Hepatocyte (in vitro differentiated cells): Measurements from ENCODE around the gene ZDHHC14. TPM values are rescaled to one million over a fixed set of nuclear protein-coding genes. Genes with fewer than 3 reads are reported as not detected.
A peak's percentile ranks its signal among the peaks of the same experiment; 100 is the strongest.

ENCODE experiments used
- DNase-seq: peaks from one replicate; pipeline ENCODE4 v3.0.0-alpha.2; 2016; ENCODE audit warnings: low spot score
- H2AFZ ChIP-seq: fragments of 200-600 bp; sonication (generic); 2 replicates; pipeline ENCODE4 v1.6.0; 2016; ENCODE audit warnings: antibody characterized with exemption, mild to moderate bottlenecking
- H3K27ac ChIP-seq: fragments of 200-600 bp; sonication (generic); 2 replicates; pipeline ENCODE4 v1.5.1; 2016; ENCODE audit warnings: mild to moderate bottlenecking
- H3K27me3 ChIP-seq: fragments of 200-600 bp; sonication (generic); 2 replicates; pipeline ENCODE4 v1.6.1; 2016
- H3K36me3 ChIP-seq: fragments of 200-600 bp; sonication (generic); replicated peaks from 2 replicates; pipeline ENCODE4 v1.5.1; 2016; ENCODE audit warnings: low read depth; ENCODE audit not compliant: insufficient read depth
- H3K4me1 ChIP-seq: fragments of 200-600 bp; sonication (generic); 2 replicates; pipeline ENCODE4 v1.5.1; 2016; ENCODE audit warnings: mild to moderate bottlenecking, moderate library complexity; ENCODE audit not compliant: insufficient read depth
- H3K4me2 ChIP-seq: fragments of 200-600 bp; sonication (generic); 2 replicates; pipeline ENCODE4 v1.6.0; 2016
- H3K4me3 ChIP-seq: fragments of 200-600 bp; sonication (generic); 2 replicates; pipeline ENCODE4 v1.5.1; 2016; ENCODE audit warnings: mild to moderate bottlenecking
- H3K79me2 ChIP-seq: fragments of 200-600 bp; sonication (generic); 2 replicates; pipeline ENCODE4 v1.6.0; 2017; ENCODE audit warnings: mild to moderate bottlenecking
- H3K9me2 ChIP-seq: fragments of 200-600 bp; sonication (generic); replicated peaks from 2 replicates; pipeline ENCODE4 v1.6.0; 2017; ENCODE audit warnings: mild to moderate bottlenecking; ENCODE audit not compliant: insufficient read depth
- H3K9me3 ChIP-seq: fragments of 200-600 bp; sonication (generic); 2 replicates; pipeline ENCODE4 v1.5.1; 2016; ENCODE audit warnings: low read depth, mild to moderate bottlenecking
- H4K20me1 ChIP-seq: fragments of 200-600 bp; sonication (generic); 2 replicates; pipeline ENCODE4 v1.6.0; 2016; ENCODE audit warnings: mild to moderate bottlenecking; ENCODE audit not compliant: insufficient read depth, poor library complexity, severe bottlenecking
- CTCF ChIP-seq: fragments of 200-600 bp; sonication (generic); IDR thresholded peaks from 2 replicates; pipeline ENCODE4 v1.5.1; 2016; ENCODE audit warnings: antibody characterized with exemption, mild to moderate bottlenecking; ENCODE audit not compliant: poor library complexity
- EZH2 ChIP-seq: fragments of 200-600 bp; sonication (generic); IDR thresholded peaks from 2 replicates; pipeline ENCODE4 v1.6.1; 2016; ENCODE audit warnings: antibody characterized with exemption, mild to moderate bottlenecking, borderline replicate concordance
- EZH2phosphoT487 ChIP-seq: fragments of 200-600 bp; sonication (generic); IDR thresholded peaks from one replicate; pipeline ENCODE4 v1.6.1; 2018; ENCODE audit warnings: antibody characterized with exemption, mild to moderate bottlenecking, low read depth, moderate library complexity; ENCODE audit not compliant: unreplicated experiment, severe bottlenecking
- WGBS: methylation state at CpG from one replicate; pipeline ENCODE4 v1.1.6; 2016; ENCODE audit warnings: low lambda C conversion rate; ENCODE audit errors: missing lambda C conversion rate; 5-methylcytosine and 5-hydroxymethylcytosine counted together
- polyA plus RNA-seq: library from polyadenylated mRNA; unstranded; fragments of >200 nt; fragmentation: Nextera tagmentation; extraction: Ambion mirVana; gene quantifications from 2 replicates; pipeline ENCODE4 v1.2.1, GENCODE V29; 2016
- total RNA-seq: library from RNA; depleted of rRNA; stranded (reverse); fragments of >200 nt; gene quantifications from 2 replicates; pipeline ENCODE4 v1.2.3, GENCODE V29; 2014

Gene ZDHHC14
- total and polyA plus RNA-seq, 2 experiments from 2014 or later, result 11.8 to 25.2 TPM

DNA sequence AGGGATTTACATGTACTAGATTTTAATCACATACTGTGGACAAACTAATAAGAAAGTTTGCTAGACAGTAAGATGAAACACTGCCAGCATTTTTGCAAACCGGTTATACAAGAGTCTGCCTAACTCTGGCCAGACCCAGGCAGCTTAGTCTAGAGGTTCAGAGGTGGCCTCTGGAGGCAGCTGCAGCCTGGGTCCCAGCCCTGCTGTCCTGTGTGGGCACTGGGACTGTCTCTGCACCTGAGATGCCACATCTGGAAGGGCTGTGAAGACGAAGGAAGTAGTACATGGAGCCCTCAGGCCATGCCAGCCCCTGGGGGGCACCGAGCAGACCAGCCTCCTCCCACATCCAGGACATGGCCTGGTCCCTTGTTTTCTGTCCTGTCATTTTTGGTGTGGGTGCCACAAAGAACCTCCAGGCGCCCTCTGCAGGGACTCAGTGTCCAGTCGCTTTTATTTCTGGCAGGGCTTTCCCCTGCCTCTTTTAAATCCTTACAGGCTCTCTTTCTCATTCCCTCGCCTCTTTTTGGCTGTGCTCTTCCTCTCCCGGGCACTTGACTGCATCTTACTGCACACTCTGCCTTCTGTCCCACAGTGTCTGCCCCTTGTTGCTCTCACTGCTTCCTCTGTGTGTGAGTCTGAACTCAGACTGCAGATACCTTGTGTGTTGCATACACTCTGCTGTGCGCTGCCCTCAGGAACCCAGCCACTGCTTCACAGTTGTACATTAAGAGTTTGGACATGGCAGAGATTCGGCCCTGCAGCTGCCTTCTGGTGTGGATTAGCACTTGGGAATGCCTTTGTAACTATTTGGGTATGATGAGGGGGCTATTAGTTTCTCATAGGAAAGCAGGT, 216.7 kb downstream of the ZDHHC14 start:
- Histone ChIP-seq H3K36me3 (no peaks in the 10 kb centered on the region), H3K79me2 (no peaks in the 10 kb centered on the region), H3K9me2 (no peaks in the 10 kb centered on the region), H3K27ac (peak overlapping the region; percentile 77), H3K4me3 (no peak overlapping the region), H3K27me3 (no peaks in the 10 kb centered on the region), H4K20me1 (no peaks in the 10 kb centered on the region), H3K4me1 (peaks cover 21% of the 10 kb centered on the region), H2AFZ (no peak overlapping the region), H3K4me2 (peak overlapping the region; percentile 60), H3K9me3 (no peaks in the 10 kb centered on the region)
- 48% methylated on average over 9 of the region's 9 CpGs for WGBS
- no peak for TF ChIP-seq EZH2
- peak; percentile 53 for TF ChIP-seq CTCF
- TF ChIP-seq EZH2phosphoT487, result no peak
- DNase-seq, result peak; percentile 65

DNA sequence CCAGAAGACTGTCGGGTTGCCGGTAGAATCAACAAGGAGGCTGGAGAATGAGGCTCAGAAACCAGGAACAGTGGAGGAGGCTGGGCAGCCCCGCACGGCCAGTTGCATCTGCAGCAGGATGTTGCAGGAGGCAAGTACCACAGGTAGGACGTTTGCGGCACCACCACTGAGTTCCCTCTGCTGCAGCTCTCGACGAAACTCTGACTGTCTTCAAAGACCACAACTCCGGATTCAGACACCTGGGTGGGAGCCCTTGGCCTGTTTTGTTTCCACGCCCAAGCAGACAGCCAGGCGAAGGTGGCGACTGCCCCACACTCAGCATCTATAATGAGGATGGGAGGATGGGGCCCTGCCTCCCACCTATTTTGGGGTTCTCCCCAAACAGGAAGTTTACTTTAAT, 218.2 kb downstream of the ZDHHC14 start:
- H3K27me3 ChIP-seq, result no peaks in the 10 kb centered on the region

GRCh38 chr6:157600807-157601206, 219.8 kb downstream of the ZDHHC14 start:
- Histone ChIP-seq H3K9me3 (no peaks in the 10 kb centered on the region), H3K4me1 (peaks cover 21% of the 10 kb centered on the region), H3K36me3 (no peaks in the 10 kb centered on the region), H3K4me2 (no peak overlapping the region), H4K20me1 (no peaks in the 10 kb centered on the region), H2AFZ (no peak overlapping the region), H3K9me2 (no peaks in the 10 kb centered on the region), H3K27me3 (no peaks in the 10 kb centered on the region), H3K27ac (no peak overlapping the region), H3K79me2 (no peaks in the 10 kb centered on the region), H3K4me3 (no peak overlapping the region)
- 88% methylated on average over 15 of the region's 15 CpGs for whole genome bisulfite sequencing
- no peak for TF ChIP-seq EZH2phosphoT487
- no peak for TF ChIP-seq CTCF
- no peak for TF ChIP-seq EZH2
- DNase-seq, result no peak

More for the DNA sequence above, 218.2 kb downstream of the ZDHHC14 start:
- Histone ChIP-seq H4K20me1 (no peaks in the 10 kb centered on the region), H3K4me2 (no peak overlapping the region), H3K9me2 (no peaks in the 10 kb centered on the region), H3K4me1 (peaks cover 21% of the 10 kb centered on the region), H3K4me3 (no peak overlapping the region), H2AFZ (no peak overlapping the region), H3K9me3 (no peaks in the 10 kb centered on the region), H3K36me3 (no peaks in the 10 kb centered on the region), H3K79me2 (no peaks in the 10 kb centered on the region), H3K27ac (no peak overlapping the region)
- WGBS, result 96% methylated on average over 12 of the region's 12 CpGs
- TF ChIP-seq EZH2phosphoT487, result no peak
- TF ChIP-seq EZH2, result no peak
- no peak for TF ChIP-seq CTCF
- no peak for DNase-seq
